Loucy (cell line): ENCODE data around the gene CSNK1G2.

Experiments
- H2AFZ ChIP-seq: fragments of 200-600 bp; sonication (generic); 2 replicates; pipeline ENCODE4 v1.6.0; 2016; ENCODE audit warnings: antibody characterized with exemption, mild to moderate bottlenecking, low read length, moderate library complexity
- H3F3A ChIP-seq: fragments of 200-600 bp; 2 replicates; pipeline ENCODE4 v1.6.0; 2016; ENCODE audit warnings: antibody characterized with exemption, low read depth, mild to moderate bottlenecking
- H3K27me3 ChIP-seq: fragments of 200-600 bp; sonication (generic); 2 replicates; pipeline ENCODE4 v1.6.1; 2014; ENCODE audit warnings: low read length, mild to moderate bottlenecking; ENCODE audit not compliant: insufficient read depth, poor library complexity, severe bottlenecking
- H3K36me3 ChIP-seq: fragments of 200-600 bp; sonication (generic); 2 replicates; pipeline ENCODE4 v1.6.1; 2016; ENCODE audit warnings: low read length; ENCODE audit not compliant: insufficient read depth
- H3K4me1 ChIP-seq: fragments of 200-600 bp; sonication (generic); 2 replicates; pipeline ENCODE4 v1.5.1; 2014; ENCODE audit warnings: low read length, mild to moderate bottlenecking; ENCODE audit not compliant: insufficient read depth, poor library complexity, severe bottlenecking
- H3K4me2 ChIP-seq: fragments of 200-600 bp; sonication (generic); 2 replicates; pipeline ENCODE4 v1.6.0; 2014; ENCODE audit warnings: antibody characterized with exemption, low read length, low read depth, mild to moderate bottlenecking; ENCODE audit not compliant: poor library complexity, severe bottlenecking
- H3K4me3 ChIP-seq: fragments of 200-600 bp; sonication (generic); 2 replicates; pipeline ENCODE4 v1.5.1; 2014; ENCODE audit warnings: low read length, mild to moderate bottlenecking, mixed read lengths; ENCODE audit not compliant: poor library complexity, severe bottlenecking
- H3K79me2 ChIP-seq: fragments of 200-600 bp; sonication (generic); 2 replicates; pipeline ENCODE4 v1.6.1; 2014; ENCODE audit warnings: low read length; ENCODE audit not compliant: insufficient read depth
- H3K9ac ChIP-seq: fragments of 200-600 bp; sonication (generic); 2 replicates; pipeline ENCODE4 v1.6.0; 2014; ENCODE audit warnings: mild to moderate bottlenecking, low read depth, low read length, moderate library complexity; ENCODE audit not compliant: poor library complexity, severe bottlenecking
- H3K9me2 ChIP-seq: fragments of 200-600 bp; sonication (generic); replicated peaks from 2 replicates; pipeline ENCODE4 v1.6.1; 2016; ENCODE audit warnings: low read depth, low read length, mixed read lengths
- H3K9me3 ChIP-seq: fragments of 200-600 bp; sonication (generic); 2 replicates; pipeline ENCODE4 v1.6.1; 2014; ENCODE audit warnings: mild to moderate bottlenecking, antibody characterized with exemption, low read length, low read depth; ENCODE audit not compliant: insufficient read depth
- H4K20me1 ChIP-seq: fragments of 200-600 bp; sonication (generic); 2 replicates; pipeline ENCODE4 v1.6.0; 2014; ENCODE audit warnings: antibody characterized with exemption, low read length, mild to moderate bottlenecking; ENCODE audit not compliant: insufficient read depth, poor library complexity, severe bottlenecking
- EZH2phosphoT487 ChIP-seq: fragments of 200-600 bp; IDR thresholded peaks from 2 replicates; pipeline ENCODE4 v1.6.1; 2018; ENCODE audit warnings: antibody characterized with exemption, mild to moderate bottlenecking, moderate library complexity, borderline replicate concordance
- TF ChIP-seq, protein P1 (sequence below): fragments of 200-600 bp; sonication (generic); conservative IDR thresholded peaks from 2 replicates; pipeline ENCODE4 v1.5.1; 2014; ENCODE audit warnings: mild to moderate bottlenecking, antibody characterized with exemption, low read length

CSNK1G2 gene

DNA sequence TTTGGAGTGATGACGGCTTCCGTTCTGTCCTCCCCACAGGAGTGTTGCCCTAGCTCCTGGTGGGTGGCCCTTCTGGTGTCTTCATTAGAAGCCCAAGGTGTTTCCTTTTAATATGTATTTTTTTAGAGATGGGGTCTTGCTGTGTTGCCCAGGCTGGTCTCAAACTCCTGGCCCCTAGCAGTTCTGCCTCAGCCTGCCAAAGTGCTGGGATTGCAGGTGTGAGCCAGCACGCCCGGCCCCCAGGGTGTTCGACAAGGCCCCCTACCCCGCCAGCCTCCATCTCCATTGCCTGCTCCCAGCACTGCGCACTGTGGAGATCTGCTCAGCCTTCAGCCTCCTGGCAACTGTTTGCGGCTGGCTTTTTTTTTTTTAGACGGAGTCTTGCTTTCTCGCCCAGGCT lies 43.4 kb downstream of the CSNK1G2 start:
- no peaks in the 10 kb centered on the region for H3K9me3 ChIP-seq

DNA sequence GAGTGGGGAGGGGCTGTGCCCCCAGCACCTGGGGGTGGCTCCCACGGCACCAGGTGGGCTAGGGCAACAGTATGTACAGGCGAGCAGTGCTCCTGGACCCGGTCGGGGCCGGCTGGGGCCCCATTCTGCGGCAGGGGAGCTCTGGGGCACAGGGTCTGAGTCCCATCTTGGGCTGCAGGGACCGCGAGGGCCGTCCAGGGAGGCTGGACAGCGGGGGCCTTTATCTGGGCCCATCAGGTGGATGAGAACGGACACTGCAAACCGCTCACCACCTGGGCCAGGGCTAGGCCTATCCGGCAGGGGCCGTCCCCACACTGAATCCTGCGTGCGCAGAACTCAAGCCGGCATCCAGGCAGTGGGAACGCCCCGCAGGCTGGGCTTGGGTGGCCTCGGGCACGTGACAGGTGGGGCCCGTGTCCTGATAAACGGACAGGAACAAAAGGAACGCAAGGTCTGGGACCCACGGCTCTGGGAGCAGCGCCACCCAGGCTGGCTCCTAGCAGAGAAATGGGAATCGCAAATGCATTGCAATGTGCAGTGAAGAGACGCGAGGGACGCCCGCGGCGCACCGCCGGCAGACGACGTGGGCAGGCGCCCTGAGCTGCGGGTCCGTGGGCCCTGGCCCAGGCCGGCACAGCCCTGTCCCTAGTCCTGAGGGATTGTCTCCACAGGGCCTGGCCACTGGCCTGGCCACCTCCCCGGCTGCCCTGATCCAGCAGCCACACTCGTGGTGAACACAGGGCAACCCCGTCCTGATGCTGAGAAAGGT lies 44.8 kb downstream of the CSNK1G2 start:
- H3K79me2 ChIP-seq: no peaks in the 10 kb centered on the region
- H3K9me2 ChIP-seq: no peaks in the 10 kb centered on the region
- H3K9ac ChIP-seq: no peak overlapping the region
- H3K27me3 ChIP-seq: no peaks in the 10 kb centered on the region
- no peak overlapping the region for H3K4me3 ChIP-seq
- H4K20me1 ChIP-seq: no peaks in the 10 kb centered on the region
- H3K4me2 ChIP-seq: no peak overlapping the region
- no peaks in the 10 kb centered on the region for H3K4me1 ChIP-seq
- TF ChIP-seq EZH2phosphoT487: no peak
- TF ChIP-seq, protein P1, sequence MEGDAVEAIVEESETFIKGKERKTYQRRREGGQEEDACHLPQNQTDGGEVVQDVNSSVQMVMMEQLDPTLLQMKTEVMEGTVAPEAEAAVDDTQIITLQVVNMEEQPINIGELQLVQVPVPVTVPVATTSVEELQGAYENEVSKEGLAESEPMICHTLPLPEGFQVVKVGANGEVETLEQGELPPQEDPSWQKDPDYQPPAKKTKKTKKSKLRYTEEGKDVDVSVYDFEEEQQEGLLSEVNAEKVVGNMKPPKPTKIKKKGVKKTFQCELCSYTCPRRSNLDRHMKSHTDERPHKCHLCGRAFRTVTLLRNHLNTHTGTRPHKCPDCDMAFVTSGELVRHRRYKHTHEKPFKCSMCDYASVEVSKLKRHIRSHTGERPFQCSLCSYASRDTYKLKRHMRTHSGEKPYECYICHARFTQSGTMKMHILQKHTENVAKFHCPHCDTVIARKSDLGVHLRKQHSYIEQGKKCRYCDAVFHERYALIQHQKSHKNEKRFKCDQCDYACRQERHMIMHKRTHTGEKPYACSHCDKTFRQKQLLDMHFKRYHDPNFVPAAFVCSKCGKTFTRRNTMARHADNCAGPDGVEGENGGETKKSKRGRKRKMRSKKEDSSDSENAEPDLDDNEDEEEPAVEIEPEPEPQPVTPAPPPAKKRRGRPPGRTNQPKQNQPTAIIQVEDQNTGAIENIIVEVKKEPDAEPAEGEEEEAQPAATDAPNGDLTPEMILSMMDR: no peak
- no peak overlapping the region for H2AFZ ChIP-seq
- H3K36me3 ChIP-seq: peaks cover 72% of the 10 kb centered on the region; the same call in 1 of the 2 replicates
- H3K9me3 ChIP-seq: no peaks in the 10 kb centered on the region
- no peaks in the 10 kb centered on the region for H3F3A ChIP-seq

More for the DNA sequence above, 43.4 kb downstream of the CSNK1G2 start:
- no peak overlapping the region for H3K4me3 ChIP-seq
- no peak overlapping the region for H3K9ac ChIP-seq
- H3K27me3 ChIP-seq: no peaks in the 10 kb centered on the region
- no peaks in the 10 kb centered on the region for H4K20me1 ChIP-seq
- TF ChIP-seq, protein P1: no peak
- TF ChIP-seq EZH2phosphoT487: no peak
- no peak overlapping the region for H2AFZ ChIP-seq
- H3K9me2 ChIP-seq: no peaks in the 10 kb centered on the region
- peaks cover 72% of the 10 kb centered on the region; the same call in 1 of the 2 replicates for H3K36me3 ChIP-seq
- H3K79me2 ChIP-seq: no peaks in the 10 kb centered on the region
- no peak overlapping the region for H3K4me2 ChIP-seq
- no peaks in the 10 kb centered on the region for H3K4me1 ChIP-seq
- no peaks in the 10 kb centered on the region for H3F3A ChIP-seq

DNA sequence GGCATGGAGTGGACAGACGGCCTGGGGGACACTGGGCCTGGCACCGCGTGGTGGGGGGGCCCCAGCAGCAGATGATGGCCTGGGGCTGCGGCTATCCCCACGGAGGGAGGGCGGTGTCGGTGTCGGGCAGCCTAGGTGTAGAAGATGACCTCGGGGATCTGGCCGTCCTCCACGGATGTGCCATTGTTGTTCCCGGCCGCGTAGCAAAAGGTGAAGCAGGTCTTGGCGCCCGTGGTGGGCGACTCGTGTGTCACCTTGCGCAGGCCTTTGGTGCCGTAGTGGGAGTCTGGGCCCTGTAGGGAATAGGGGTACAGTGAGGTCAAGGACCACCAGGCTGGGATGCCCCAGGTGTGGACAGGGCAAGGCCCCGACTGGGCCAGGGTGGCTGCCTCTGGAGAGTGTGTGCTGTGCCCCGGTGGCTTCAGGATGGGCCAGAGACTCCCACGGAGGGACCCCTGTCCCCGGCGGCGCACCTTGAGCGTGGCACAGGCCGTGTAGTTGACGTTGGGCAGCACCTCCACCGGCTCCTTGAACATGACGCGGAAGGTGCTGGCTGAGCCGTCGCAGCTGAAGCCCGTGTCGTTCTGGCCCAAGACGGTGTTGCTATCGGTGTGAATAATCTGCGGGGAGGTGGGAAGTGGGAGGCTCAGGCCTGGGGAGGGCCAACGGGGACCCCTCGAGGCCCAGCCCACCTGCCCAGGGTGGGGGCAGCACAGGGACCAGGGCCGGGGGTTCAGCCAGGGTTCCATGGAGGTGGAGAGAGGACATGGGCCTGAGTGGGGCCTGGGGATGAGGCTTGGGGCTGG lies 45.6 kb downstream of the CSNK1G2 start:
- Histone ChIP-seq H3K79me2 (no peaks in the 10 kb centered on the region), H2AFZ (no peak overlapping the region), H3K4me1 (no peaks in the 10 kb centered on the region), H3K9me3 (no peaks in the 10 kb centered on the region), H3K4me3 (no peak overlapping the region), H3K27me3 (no peaks in the 10 kb centered on the region), H3K9me2 (no peaks in the 10 kb centered on the region), H4K20me1 (no peaks in the 10 kb centered on the region), H3K9ac (no peak overlapping the region), H3F3A (no peaks in the 10 kb centered on the region), H3K4me2 (no peak overlapping the region), H3K36me3 (peaks cover 72% of the 10 kb centered on the region; the same call in 1 of the 2 replicates)
- no peak for TF ChIP-seq EZH2phosphoT487
- TF ChIP-seq, protein P1: no peak
